CD4-positive, alpha-beta T cell treated with Interleukin-15 for 1 hour (primary cell): Measurements from ENCODE around the gene RDH16.
"Not testable (repeated sequence)": the region's sequence is repeated elsewhere in the genome, so short reads cannot be mapped to it uniquely, and the experiment has no call there.

ENCODE experiments used
- DNase-seq: peaks from one replicate; pipeline ENCODE4 v3.0.0-alpha.2; 2020

The RDH16 gene

DNA sequence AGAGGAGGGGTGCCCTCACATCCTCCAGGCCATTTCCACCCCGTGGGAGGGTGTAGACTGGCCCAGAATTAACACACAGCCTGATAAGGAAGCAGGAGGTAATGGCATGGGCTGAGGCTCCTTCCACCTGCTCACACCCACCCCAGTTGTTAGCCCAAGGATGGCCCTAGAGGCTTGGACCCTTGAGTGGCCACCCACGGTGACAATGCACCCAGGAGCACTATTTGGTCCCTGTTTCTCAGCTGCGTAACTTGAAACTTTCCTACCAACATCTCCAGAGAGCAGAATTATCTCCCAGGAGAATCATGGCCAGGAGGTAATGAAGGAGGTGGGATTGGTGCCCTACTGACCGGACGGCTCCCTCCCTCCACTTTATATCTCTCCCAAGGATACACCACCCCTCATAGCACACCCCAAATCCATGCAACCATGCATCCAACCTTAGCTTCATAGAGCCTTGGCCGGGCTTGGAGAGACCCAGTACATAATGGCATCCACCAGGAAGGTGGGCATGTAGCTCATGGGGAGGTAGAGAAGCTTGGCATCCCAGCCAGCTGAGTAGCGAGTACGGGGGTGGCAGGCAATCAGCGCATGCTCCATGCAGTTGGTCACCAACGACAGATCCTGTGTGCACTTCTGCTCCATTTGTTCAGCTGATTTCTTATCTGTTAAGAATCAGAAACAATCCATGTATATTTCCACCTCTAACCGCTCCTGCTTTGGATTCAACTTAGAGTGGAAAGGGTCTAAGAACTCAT, 5.6 kb downstream of the RDH16 start:
- no peak for DNase-seq

DNA sequence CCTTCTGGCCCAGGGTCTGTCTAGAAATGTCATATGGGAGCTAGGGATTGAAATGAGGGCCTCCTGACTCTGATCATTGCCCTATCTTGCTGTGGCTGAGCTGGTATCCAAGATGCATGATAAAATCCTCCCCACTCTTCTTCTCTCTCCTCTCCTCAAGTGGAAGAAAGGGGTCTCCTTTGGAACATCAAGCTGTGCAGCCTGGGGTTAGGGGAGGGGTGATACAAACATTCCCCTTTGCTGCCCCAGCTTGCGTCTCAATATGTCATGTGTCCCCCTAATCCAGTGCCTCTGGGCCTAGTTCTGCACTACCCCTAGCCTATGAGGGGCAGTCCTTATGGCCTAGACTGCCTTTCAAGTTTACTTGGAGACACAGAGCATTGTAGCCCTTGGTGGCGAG, 8.5 kb downstream of the RDH16 start:
- no peak for DNase-seq

DNA sequence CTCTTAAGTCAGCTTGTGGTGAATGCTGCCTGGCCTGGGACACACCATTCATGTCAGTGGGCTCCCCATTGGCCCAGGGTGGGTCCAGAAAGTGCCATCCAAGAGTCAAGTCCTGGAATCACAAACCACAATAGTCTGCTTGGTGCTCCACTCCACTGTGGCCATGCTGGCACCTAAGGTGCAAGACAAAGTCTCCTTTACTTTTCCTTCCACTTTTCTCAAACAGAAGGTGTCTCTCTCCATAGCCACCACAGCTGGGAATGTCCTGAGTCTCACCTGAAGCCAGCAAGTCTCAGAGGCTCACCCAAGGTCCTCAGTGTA, 9.0 kb downstream of the RDH16 start:
- DNase-seq, result no peak

DNA sequence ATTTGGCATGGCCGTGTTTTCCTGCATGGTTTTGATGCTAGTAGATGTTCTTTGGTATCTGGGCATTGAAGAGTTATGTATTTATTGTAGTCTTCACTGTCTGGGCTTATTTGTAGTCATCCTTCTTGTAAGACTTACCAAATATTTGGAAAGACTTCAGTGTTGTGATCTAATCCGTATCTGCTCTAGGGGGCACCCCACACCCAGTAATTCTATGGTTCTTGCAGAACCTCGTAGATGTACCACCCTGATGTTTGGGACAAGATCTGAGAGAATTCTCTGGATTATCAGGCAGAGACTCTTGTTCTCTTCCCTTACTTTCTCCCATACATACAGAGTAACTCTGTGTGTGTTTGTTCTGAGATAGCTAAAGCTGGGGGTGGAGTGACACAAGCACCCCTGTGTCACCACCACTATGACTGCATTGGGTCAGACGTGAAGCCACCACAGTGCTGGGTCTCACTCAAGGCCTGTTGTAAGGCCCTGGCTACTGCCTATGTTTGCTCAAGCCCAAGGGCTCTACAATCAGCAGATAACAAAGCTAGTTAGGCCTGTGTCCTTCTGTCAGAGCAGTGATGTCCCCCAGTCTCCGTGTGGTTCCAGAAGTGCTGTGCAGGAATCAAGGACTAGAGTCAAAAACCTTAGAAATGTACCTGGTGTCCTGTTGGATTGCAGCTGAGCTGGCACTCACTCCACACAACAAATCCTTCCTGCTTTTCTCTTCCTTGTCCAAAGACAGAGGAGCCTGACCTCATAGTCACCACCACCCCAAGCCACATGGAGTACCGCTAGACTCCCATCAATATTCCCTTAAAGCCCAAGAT, 9.6 kb downstream of the RDH16 start:
- no peak for DNase-seq

DNA sequence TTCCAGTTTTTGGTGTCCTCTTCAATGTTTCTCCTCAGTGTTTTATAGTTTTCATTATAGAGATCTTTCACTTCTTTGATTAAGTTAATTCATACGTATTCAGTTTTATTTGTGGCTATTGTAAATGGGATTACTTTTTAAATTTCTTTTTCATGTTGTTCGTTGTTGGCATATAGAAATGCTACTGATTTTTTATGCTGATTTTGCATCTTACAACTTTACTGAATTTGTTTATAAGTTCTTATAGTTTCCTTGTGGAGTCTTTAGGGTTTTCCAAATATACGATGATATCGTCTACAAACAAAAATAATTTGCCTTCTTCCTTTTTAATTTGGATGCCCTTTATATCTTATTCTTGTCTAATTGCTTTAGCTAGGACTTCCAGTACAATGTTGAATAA, 13.5 kb downstream of the RDH16 start:
- no peak for DNase-seq

- DNase-seq, result not testable (repeated sequence)
These were observed 14.0 kb downstream of the RDH16 start for GRCh38 chr12:56943374-56943773.

GRCh38 chr12:56941299-56942017, 15.9 kb downstream of the RDH16 start:
- DNase-seq, result no peak

DNA sequence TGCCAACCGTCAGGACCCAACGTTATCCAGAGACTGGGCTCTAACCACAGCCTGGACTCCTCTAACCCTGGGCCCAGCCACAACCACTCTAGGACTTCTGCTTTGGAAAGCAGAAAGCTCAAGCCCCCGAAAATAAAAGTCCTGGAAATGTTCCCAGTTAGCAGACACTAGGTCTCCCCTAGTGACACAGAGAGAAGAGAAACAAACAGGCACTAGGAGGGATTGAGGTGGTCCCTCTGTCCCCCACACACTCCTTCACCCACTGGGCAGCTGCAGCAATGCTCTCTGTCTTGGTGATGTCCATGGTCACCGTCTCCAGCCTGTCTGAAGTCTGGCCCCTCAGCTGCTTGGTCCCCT, 16.5 kb downstream of the RDH16 start:
- not testable (repeated sequence) for DNase-seq

DNA sequence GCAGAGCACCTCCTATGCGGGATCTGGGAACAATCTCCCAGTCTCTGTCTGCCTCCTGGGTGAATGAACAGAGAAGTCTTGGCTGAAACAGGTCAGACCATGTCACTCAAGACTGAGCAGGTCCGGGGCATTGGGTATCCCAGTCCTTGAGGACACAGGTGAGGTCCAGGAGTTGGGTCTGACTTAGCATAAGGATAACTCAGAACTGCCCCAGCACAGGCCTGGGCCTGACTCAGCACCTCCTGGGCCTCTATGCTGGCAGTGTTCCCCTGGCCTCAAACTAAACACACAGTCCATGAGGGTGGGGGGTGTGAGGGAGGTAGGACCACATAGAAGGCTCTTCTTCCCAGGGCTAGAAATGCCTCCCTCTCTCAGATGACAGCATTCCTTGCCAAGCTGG, 21.7 kb downstream of the RDH16 start:
- DNase-seq, result no peak

- DNase-seq, result no peak
These were observed 22.3 kb downstream of the RDH16 start for GRCh38 chr12:56935157-56935556.

DNA sequence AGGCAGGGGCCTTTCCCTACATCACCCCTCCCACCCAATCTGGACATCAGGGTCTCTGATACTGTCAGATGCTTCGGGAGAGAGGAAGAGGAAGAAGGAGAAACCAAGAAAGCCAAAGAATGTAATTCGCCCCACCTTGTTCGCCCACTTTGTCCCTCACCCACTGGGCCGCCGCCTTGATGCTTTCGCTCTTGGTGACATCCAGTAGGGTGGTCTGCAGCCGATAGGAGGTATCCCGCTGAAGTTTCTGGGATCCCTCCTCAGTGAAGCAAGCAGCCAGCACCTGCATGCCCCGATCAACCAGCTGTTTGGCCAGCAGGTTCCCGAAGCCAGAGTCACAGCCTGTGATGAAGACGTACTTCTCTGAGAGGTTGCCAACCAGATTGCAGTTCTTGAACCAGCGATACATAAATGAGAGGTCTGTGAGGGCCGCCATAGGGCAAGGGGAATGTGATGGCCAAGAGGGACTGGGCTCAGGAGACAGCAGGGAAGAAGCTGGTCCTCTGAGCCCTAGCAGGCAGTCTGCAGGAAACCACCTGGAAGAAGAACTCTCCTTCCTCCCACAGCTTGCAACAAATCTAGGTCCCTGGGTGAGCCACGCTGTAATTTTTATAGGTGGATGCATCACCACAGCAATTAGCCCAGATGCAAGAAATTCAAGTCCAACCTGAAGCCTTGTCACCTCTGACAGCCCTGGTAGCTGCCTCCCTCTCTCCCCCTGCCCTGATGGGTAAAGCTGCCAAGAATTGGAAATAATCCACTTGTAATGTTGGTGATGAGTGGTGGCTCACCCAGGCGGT, 23.4 kb downstream of the RDH16 start, which contains the start of gene SDR9C7:
TSS of gene SDR9C7 (minus strand) at position 583 of the 800 bp plus-strand sequence. CDS start at position 436, 147 bp downstream.
- DNase-seq, result no peak

GRCh38 chr12:56932867-56933266, 24.5 kb downstream of the RDH16 start:
- DNase-seq, result no peak

- DNase-seq, result no peak
These were observed 25.3 kb downstream of the RDH16 start for GRCh38 chr12:56932146-56932545.

DNA sequence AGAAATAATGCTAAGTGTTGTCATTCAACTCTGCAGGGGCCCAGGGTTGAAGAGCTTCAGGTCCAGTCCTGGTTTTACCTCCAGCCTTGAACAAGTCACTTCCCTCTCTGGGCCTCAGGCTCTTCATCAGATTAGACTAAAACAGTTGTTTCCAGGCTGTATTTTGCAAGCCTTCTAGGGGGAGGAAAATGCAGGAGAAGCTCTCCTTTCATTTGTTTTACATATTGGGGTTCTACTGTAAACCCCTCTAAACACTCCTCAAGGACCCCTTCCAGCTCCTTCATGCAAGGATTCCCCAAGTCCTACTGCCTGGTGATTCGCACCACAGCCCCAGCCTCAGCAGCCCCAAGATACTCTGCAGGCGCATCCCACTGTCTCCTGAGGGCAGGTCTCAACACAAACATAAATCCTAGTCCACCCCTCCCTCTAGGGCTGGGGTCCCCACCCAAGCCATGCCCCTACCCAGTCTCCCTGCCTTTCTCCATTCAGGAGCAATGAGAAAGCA, 25.9 kb downstream of the RDH16 start:
- DNase-seq, result peak; percentile 28

- no peak for DNase-seq
These were observed 27.2 kb downstream of the RDH16 start for GRCh38 chr12:56930241-56930640.

DNA sequence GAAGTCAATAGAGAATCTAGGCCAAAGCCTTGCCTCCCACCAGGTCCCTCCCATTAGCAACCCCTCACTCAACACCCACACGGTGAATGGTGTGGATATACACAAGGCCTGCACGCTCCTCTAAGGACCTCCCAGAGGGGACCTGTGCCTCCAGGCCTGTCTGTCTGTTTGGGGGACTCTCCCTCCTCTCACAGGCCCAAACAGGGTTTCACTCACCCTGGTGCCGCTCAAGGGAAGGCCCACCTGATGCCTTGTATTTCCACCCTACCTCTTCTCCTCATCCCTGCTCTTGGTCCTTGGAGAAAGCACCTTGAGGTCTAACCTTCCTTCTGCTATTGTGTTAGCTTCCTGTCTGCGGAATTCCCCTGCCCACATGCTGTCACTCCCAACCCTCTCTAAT, 27.6 kb downstream of the RDH16 start:
- no peak for DNase-seq

GRCh38 chr12:56928262-56928661, 29.1 kb downstream of the RDH16 start:
- no peak for DNase-seq

- no peak for DNase-seq
These were observed 30.1 kb downstream of the RDH16 start for GRCh38 chr12:56927281-56927680.

DNA sequence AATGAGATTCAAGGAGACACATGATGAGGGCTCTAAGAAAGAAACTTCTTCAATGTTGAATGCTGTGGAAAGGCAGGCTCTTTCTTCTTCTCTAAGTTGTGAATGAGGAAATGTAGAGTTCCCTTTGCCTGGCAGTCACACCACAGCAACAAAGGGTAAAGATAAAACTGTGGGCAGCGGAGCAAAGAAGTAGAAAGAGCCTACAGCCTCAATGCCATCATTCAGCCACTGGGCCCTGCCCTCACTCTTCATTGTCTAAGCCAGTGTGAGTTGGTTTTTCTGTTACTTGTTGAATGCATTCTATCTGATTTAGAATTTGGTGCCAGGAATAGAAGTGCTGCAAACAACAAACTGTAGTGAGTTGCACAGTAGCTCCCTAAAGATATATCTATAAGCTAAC, 35.4 kb downstream of the RDH16 start:
- DNase-seq, result no peak

DNA sequence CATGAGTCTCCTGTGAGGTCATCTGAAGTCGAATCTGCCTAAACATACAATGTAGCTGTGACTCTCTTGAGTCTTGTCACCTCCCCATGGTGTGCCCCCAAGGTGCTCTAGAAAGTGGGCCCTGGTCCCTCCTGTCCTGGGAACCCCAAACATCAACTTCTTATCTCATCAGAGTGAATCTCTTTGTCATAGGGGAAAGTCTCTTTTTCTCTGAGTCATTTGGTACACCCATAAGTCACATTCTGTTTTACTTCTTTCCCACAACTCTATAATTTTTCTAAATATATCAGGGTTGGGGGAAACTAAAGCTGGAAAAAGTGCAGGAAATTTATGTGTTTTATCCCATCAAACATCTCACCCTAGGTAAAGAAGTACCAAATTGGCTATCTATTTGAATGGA, 36.1 kb downstream of the RDH16 start:
- DNase-seq, result no peak

DNA sequence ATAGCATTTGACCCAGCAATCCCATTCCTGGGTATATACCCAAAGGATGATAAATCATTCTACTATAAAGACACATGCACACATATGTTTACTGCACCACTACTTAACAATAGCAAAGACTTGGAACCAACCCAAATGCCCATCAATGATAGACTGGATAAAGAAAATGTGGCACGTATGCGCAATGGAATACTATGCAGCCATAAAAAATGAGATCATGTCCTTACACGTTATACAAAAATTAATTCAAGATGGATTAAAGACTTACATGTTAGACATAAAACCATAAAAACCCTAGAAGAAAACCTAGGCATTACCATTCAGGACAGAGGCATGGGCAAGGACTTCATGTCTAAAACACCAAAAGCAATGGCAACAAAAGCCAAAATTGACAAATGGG, 39.3 kb downstream of the RDH16 start:
- not testable (repeated sequence) for DNase-seq

- DNase-seq, result no peak
These were observed 40.4 kb downstream of the RDH16 start for GRCh38 chr12:56916996-56917333.
